HepG2 (cell line): ENCODE data around the gene ROCK1. TPM values are rescaled to one million over a fixed set of nuclear protein-coding genes. Genes with fewer than 3 reads are reported as not detected.

Experiments
- ATAC-seq: fragments of 200-7000 bp; cut with Tn5 transposase; 3 replicates; pipeline ENCODE4 v1.9.1; 2020; ENCODE audit warnings: mild to moderate bottlenecking, moderate library complexity
- BruUV-seq: library from RNA; stranded (reverse); fragments of 400-500 nt; replicated peaks from 2 replicates; lab custom pipeline; 2021; lab: Mats Ljungman, UMichigan
- CTCF ChIA-PET: fragments of 300-600 bp; formaldehyde crosslinking; extraction: SDS; loops from one replicate; lab custom pipeline; 2021; ENCODE audit warnings: low total read pairs, inconsistent platforms, low intra/inter-chr PET ratio; lab: Yijun Ruan, JAX
- POLR2A ChIA-PET: fragments of 350-600 bp; sonication (Branson Sonifier 250); formaldehyde crosslinking; loops from one replicate; lab custom pipeline; 2020; ENCODE audit warnings: antibody characterized with exemption, inconsistent platforms; lab: Yijun Ruan, JAX
- DNase-seq: peaks from one replicate; pipeline ENCODE4 v3.0.0-alpha.2; 2015; ENCODE audit warnings: low spot score
- FAIRE-seq: peaks from 3 replicates; lab custom pipeline; 2011; peaks lifted over from hg19 to GRCh38; lab: Jason Lieb, UNC
- H2AFZ ChIP-seq: one replicate; pipeline ENCODE4 v1.6.1; 2011; ENCODE audit warnings: low read length, inconsistent platforms
- H3K27ac ChIP-seq: fragments of 300-600 bp; 3 replicates; pipeline ENCODE4 v1.8.0; 2011; ENCODE audit warnings: mixed run types, mild to moderate bottlenecking, mixed read lengths, low read length, inconsistent platforms; ENCODE audit not compliant: insufficient read depth; ENCODE audit errors: extremely low read length
- H3K27me3 ChIP-seq, 2 experiments: fragments of 200-600 bp in 1 of 2; 2 replicates in 1 of 2; 3 replicates in 1 of 2; pipeline versions ENCODE4 v1.6.0 to v1.8.0; 2011; ENCODE audit warnings: low read length in 2 of 2, mild to moderate bottlenecking in 2 of 2, moderate library complexity in 2 of 2, inconsistent platforms in 1 of 2; ENCODE audit not compliant: insufficient read depth in 2 of 2, control insufficient read depth in 1 of 2
- H3K36me3 ChIP-seq, 2 experiments: fragments of 200-600 bp in 1 of 2; replicated peaks in 1 of 2; 2 replicates in 1 of 2; 3 replicates in 1 of 2; pipeline versions ENCODE4 v1.5.1 to v1.8.0; 2011; ENCODE audit warnings: low read length in 2 of 2, inconsistent platforms in 1 of 2; ENCODE audit not compliant: insufficient read depth in 2 of 2, control insufficient read depth in 1 of 2
- H3K4me1 ChIP-seq: 2 replicates; pipeline ENCODE4 v1.5.1; 2012; ENCODE audit warnings: low read length, inconsistent platforms; ENCODE audit not compliant: insufficient read depth
- H3K4me2 ChIP-seq: 2 replicates; pipeline ENCODE4 v1.6.0; 2011; ENCODE audit warnings: low read depth, low read length, inconsistent platforms
- H3K4me3 ChIP-seq, 3 experiments: fragments of 200-600 bp in 1 of 3; sonication (generic), shearing (Covaris generic) in 1 of 3; replicated peaks in 1 of 3; 2 replicates each; pipeline ENCODE4 v1.5.1; 2011 to 2016; ENCODE audit warnings: low read length in 3 of 3, inconsistent platforms in 2 of 3, low read depth in 2 of 3, mild to moderate bottlenecking in 2 of 3, control low read depth in 1 of 3, mixed read lengths in 1 of 3; ENCODE audit not compliant: insufficient read depth in 1 of 3
- H3K79me2 ChIP-seq: one replicate; pipeline ENCODE4 v1.6.1; 2011; ENCODE audit warnings: low read length, inconsistent platforms; ENCODE audit not compliant: insufficient read depth
- H3K9ac ChIP-seq: 2 replicates; pipeline ENCODE4 v1.6.0; 2011; ENCODE audit warnings: mild to moderate bottlenecking, low read depth, low read length, inconsistent platforms; ENCODE audit not compliant: insufficient read depth
- H3K9me3 ChIP-seq: 2 replicates; pipeline ENCODE4 v1.5.1; 2012; ENCODE audit warnings: mild to moderate bottlenecking, low read length
- H4K20me1 ChIP-seq: 2 replicates; pipeline ENCODE4 v1.6.0; 2011; ENCODE audit warnings: inconsistent platforms, mild to moderate bottlenecking, low read length, moderate library complexity; ENCODE audit not compliant: insufficient read depth
- HMG20B ChIP-seq: conservative IDR thresholded peaks from 2 replicates; pipeline ENCODE4 v1.6.1; 2016; ENCODE audit warnings: missing genetic modification reagents, missing compliant biosample characterization
- ZNF572 ChIP-seq: sonication (generic); formaldehyde crosslinking; IDR thresholded peaks from 2 replicates; pipeline ENCODE4 v1.5.1; 2020; ENCODE audit warnings: mild to moderate bottlenecking, missing genetic modification reagents
- WGBS: methylation state at CpG from one replicate; pipeline ENCODE4 v1.1.6; 2017; ENCODE audit warnings: low lambda C conversion rate; 5-methylcytosine and 5-hydroxymethylcytosine counted together
- in situ Hi-C: cut with HindIII; loops from 2 replicates; pipeline ENCODE4 v1.10.0; 2017; ENCODE audit warnings: low pct_unique_long_range_greater_than_20kb; ENCODE audit not compliant: extremely low pct_ligation_motif_present
- intact Hi-C: fragments of 100-400 bp; cut with micrococcal nuclease; formaldehyde crosslinking; loops from one replicate; pipeline ENCODE4 v1.10.0; 2022; ENCODE audit not compliant: unreplicated experiment
- polyA plus RNA-seq, 8 experiments: library from polyadenylated mRNA; depleted of rRNA in 3 of 8; stranded (reverse) in 7 of 8; unstranded in 1 of 8; fragments of >200 nt; fragmentation: Illumina TruSeq in 4 of 8; extraction: Trizol in 4 of 8; gene quantifications; 2 replicates each; pipeline versions ENCODE4 v1.2.1 to v1.2.3, GENCODE V29; 2011 to 2016; ENCODE audit warnings: low read depth in 4 of 8, missing spikeins in 1 of 8, mixed read lengths in 1 of 8; ENCODE audit not compliant: insufficient read depth in 1 of 8
- total RNA-seq, 5 experiments: library from RNA; depleted of rRNA; stranded (reverse); fragments of >200 nt; fragmentation: Illumina TruSeq; extraction: Trizol; gene quantifications; 2 replicates each; pipeline ENCODE4 v1.2.3, GENCODE V29; 2016; ENCODE audit warnings: low read depth in 1 of 5
- TF ChIP-seq, protein P1 (sequence below): sonication (generic); formaldehyde crosslinking; IDR thresholded peaks from 2 replicates; pipeline ENCODE4 v1.9.0; 2021; ENCODE audit warnings: missing genetic modification reagents, mild to moderate bottlenecking, borderline replicate concordance
- TF ChIP-seq, protein P2 (sequence below): sonication (generic); formaldehyde crosslinking; IDR thresholded peaks from 2 replicates; pipeline ENCODE4 v1.8.0; 2022; ENCODE audit warnings: mild to moderate bottlenecking, missing genetic modification reagents
- TF ChIP-seq, protein P3 (sequence below): sonication (generic); formaldehyde crosslinking; IDR thresholded peaks from 2 replicates; pipeline ENCODE4 v1.9.0; 2021; ENCODE audit warnings: mild to moderate bottlenecking, missing genetic modification reagents
- TF ChIP-seq, protein P4 (sequence below): sonication (generic); formaldehyde crosslinking; conservative IDR thresholded peaks from 2 replicates; pipeline ENCODE4 v1.8.0; 2022; ENCODE audit warnings: missing genetic modification reagents

The ROCK1 gene
- total and polyA plus RNA-seq, 2 of the 13 experiments (the other 11 are each of a cell fraction or from before 2014, with no cell fraction given): 10.5 to 27.2 TPM

DNA sequence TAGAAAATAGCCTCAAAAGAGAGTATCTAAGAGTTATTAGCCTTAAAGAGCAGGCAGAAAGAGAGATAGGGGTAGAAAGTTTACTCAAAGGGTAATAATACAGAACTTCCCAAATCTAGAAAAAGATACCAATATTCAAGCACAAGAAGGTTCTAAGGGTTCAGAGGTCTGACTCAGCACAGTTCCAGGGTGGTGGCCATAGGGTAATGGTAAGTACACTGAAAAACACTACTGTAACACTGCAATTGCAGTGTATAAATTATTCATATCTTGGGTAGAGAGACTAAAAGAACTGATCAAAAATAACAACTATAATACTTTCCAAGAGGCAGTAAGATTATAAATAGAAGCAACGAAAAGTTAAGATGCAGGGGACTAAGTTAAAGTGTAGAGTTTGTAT lies 115.2 kb downstream of the ROCK1 start:
- DNase-seq: no peak
- intact Hi-C loops (no loop called here), in situ Hi-C loops (no loop called here)
- Histone ChIP-seq H3K4me3 (no peak overlapping the region), H3K27ac (no peak overlapping the region), H3K4me2 (no peak overlapping the region), H3K79me2 (no peaks in the 10 kb centered on the region), H4K20me1 (no peaks in the 10 kb centered on the region), H3K4me1 (no peaks in the 10 kb centered on the region), H3K36me3 (peaks cover 2 to 9% of the 10 kb centered on the region in 2 experiments; a peak in 3 of 5 replicates), H3K9ac (no peak overlapping the region), H3K27me3 (no peaks in the 10 kb centered on the region), H3K9me3 (no peaks in the 10 kb centered on the region), H2AFZ (no peak overlapping the region)
- ChIA-PET POLR2A (no interaction called here), CTCF (no interaction called here)
- WGBS: 93% methylated on average over 1 of the region's 1 CpG
- FAIRE-seq: no peak
- no TSS peak for BruUV-seq
- no peak for ATAC-seq
- TF ChIP-seq, protein P1, sequence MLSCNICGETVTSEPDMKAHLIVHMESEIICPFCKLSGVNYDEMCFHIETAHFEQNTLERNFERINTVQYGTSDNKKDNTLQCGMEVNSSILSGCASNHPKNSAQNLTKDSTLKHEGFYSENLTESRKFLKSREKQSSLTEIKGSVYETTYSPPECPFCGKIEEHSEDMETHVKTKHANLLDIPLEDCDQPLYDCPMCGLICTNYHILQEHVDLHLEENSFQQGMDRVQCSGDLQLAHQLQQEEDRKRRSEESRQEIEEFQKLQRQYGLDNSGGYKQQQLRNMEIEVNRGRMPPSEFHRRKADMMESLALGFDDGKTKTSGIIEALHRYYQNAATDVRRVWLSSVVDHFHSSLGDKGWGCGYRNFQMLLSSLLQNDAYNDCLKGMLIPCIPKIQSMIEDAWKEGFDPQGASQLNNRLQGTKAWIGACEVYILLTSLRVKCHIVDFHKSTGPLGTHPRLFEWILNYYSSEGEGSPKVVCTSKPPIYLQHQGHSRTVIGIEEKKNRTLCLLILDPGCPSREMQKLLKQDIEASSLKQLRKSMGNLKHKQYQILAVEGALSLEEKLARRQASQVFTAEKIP (CRISPR knock-in tag): no peak

DNA sequence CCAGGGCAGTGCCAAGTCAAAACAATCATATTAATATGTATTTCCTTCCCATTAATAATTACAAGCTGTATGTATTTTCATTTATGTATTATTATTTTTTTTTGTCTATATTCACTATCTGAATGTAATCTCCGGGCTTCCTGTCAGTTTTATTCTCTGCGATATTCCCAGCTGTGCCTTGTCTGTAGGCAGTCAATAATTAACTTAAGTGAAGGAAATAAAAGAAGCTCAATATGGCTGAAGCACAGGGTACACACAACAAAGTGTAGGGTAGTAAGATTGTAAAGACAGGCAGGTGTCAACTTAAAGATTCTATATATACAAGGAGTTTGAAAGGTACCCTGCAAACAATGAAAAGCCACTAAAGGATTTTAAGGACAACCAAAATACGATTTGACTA lies 122.9 kb downstream of the ROCK1 start:
- CTCF ChIA-PET: no interaction called here
- ATAC-seq: no peak
- TF ChIP-seq, protein P2, sequence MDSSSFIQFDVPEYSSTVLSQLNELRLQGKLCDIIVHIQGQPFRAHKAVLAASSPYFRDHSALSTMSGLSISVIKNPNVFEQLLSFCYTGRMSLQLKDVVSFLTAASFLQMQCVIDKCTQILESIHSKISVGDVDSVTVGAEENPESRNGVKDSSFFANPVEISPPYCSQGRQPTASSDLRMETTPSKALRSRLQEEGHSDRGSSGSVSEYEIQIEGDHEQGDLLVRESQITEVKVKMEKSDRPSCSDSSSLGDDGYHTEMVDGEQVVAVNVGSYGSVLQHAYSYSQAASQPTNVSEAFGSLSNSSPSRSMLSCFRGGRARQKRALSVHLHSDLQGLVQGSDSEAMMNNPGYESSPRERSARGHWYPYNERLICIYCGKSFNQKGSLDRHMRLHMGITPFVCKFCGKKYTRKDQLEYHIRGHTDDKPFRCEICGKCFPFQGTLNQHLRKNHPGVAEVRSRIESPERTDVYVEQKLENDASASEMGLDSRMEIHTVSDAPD (CRISPR knock-in tag): no peak
- TF ChIP-seq, protein P3, sequence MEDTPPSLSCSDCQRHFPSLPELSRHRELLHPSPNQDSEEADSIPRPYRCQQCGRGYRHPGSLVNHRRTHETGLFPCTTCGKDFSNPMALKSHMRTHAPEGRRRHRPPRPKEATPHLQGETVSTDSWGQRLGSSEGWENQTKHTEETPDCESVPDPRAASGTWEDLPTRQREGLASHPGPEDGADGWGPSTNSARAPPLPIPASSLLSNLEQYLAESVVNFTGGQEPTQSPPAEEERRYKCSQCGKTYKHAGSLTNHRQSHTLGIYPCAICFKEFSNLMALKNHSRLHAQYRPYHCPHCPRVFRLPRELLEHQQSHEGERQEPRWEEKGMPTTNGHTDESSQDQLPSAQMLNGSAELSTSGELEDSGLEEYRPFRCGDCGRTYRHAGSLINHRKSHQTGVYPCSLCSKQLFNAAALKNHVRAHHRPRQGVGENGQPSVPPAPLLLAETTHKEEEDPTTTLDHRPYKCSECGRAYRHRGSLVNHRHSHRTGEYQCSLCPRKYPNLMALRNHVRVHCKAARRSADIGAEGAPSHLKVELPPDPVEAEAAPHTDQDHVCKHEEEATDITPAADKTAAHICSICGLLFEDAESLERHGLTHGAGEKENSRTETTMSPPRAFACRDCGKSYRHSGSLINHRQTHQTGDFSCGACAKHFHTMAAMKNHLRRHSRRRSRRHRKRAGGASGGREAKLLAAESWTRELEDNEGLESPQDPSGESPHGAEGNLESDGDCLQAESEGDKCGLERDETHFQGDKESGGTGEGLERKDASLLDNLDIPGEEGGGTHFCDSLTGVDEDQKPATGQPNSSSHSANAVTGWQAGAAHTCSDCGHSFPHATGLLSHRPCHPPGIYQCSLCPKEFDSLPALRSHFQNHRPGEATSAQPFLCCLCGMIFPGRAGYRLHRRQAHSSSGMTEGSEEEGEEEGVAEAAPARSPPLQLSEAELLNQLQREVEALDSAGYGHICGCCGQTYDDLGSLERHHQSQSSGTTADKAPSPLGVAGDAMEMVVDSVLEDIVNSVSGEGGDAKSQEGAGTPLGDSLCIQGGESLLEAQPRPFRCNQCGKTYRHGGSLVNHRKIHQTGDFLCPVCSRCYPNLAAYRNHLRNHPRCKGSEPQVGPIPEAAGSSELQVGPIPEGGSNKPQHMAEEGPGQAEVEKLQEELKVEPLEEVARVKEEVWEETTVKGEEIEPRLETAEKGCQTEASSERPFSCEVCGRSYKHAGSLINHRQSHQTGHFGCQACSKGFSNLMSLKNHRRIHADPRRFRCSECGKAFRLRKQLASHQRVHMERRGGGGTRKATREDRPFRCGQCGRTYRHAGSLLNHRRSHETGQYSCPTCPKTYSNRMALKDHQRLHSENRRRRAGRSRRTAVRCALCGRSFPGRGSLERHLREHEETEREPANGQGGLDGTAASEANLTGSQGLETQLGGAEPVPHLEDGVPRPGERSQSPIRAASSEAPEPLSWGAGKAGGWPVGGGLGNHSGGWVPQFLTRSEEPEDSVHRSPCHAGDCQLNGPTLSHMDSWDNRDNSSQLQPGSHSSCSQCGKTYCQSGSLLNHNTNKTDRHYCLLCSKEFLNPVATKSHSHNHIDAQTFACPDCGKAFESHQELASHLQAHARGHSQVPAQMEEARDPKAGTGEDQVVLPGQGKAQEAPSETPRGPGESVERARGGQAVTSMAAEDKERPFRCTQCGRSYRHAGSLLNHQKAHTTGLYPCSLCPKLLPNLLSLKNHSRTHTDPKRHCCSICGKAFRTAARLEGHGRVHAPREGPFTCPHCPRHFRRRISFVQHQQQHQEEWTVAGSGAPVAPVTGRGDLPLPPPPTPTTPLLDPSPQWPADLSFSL (CRISPR knock-in tag): no peak
- TF ChIP-seq ZNF572 (CRISPR knock-in tag) (no peak), HMG20B (CRISPR knock-in tag) (no peak)
- TF ChIP-seq, protein P4, sequence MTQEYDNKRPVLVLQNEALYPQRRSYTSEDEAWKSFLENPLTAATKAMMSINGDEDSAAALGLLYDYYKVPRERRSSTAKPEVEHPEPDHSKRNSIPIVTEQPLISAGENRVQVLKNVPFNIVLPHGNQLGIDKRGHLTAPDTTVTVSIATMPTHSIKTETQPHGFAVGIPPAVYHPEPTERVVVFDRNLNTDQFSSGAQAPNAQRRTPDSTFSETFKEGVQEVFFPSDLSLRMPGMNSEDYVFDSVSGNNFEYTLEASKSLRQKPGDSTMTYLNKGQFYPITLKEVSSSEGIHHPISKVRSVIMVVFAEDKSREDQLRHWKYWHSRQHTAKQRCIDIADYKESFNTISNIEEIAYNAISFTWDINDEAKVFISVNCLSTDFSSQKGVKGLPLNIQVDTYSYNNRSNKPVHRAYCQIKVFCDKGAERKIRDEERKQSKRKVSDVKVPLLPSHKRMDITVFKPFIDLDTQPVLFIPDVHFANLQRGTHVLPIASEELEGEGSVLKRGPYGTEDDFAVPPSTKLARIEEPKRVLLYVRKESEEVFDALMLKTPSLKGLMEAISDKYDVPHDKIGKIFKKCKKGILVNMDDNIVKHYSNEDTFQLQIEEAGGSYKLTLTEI (CRISPR knock-in tag): no peak

More for the DNA sequence above, 122.9 kb downstream of the ROCK1 start:
- no peak for FAIRE-seq
- Histone ChIP-seq H4K20me1 (no peaks in the 10 kb centered on the region), H3K9me3 (no peaks in the 10 kb centered on the region), H3K27ac (no peak overlapping the region), H3K36me3 (peaks cover 10 to 24% of the 10 kb centered on the region in 2 experiments; a peak in 4 of 5 replicates), H3K9ac (no peak overlapping the region), H3K4me2 (no peak overlapping the region), H3K27me3 (no peaks in the 10 kb centered on the region), H2AFZ (no peak overlapping the region), H3K4me1 (no peaks in the 10 kb centered on the region), H3K79me2 (no peaks in the 10 kb centered on the region), H3K4me3 (no peak overlapping the region)
- WGBS: 95% methylated on average over 3 of the region's 3 CpGs
- POLR2A ChIA-PET: no interaction called here
- no peak for DNase-seq
- in situ Hi-C loops (no loop called here), intact Hi-C loops (no loop called here)
- no TSS peak for BruUV-seq
